ENCODE results near the gene DSC3.
A peak's percentile ranks its signal among the peaks of the same experiment; 100 is the strongest.

DSC3 gene

DNA sequence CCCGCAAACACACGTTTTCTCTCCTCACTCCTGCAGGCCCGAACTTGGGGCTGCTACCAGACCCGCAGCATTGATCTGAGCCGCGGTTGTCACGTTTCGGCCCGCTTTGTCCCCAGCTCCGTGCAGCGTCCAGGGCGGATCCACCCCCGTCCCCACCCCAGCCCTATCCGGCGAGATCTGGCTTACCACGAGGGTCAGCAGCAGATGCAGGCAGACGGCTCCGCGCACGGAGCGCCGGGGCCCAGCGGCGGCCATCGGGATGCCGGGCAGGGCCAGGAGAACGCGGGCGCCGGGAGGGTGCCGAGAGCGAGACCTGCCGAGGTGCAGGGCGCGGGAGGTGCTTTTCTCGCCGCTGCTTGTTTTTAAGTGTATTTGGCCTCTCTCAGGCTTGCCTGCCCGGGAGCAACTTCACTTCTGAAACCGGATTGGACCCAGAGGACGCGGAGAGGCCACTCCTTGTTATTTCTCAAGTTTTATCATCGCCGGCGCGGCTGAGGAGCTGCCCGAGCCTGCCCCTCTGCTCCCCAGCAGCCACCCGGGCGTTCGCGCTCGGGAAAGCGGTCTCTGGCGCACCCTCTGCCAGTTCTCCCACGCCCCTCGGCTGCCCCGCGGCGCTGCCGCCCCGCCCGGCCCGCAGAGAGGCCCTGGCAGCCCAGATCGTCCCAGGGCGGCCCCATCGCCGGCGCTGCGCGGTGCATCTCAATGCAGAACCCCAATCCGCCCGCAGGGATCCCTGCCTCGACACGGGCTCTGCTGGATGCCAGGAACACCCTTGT, at the start of gene DSC3:
Gene DSC3, minus strand, starts transcription at position 337 of the 776 bp plus-strand sequence. Its CDS starts 82 bp downstream, at position 255.
- no peak for DNase-seq

DNA sequence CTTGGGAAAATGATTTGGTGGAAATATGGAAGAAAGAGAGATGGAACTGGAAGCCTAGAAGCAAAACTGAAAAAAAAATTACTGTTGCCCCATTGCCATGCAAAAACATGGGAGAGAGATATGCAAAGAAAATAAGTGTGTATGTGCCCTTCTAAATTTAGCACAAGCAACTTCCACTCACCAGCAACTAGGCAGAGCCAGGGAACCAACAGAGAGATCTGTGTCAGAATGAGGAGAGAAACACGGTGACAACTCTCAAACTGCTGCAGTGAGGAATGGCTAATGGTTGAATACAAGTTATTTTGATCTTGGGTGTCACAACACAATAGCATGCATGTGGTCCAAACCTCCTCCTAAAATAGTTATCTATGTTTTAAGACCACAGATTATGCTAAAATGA, 48.8 kb upstream of the DSC3 start:
- DNase-seq = no peak

DNA sequence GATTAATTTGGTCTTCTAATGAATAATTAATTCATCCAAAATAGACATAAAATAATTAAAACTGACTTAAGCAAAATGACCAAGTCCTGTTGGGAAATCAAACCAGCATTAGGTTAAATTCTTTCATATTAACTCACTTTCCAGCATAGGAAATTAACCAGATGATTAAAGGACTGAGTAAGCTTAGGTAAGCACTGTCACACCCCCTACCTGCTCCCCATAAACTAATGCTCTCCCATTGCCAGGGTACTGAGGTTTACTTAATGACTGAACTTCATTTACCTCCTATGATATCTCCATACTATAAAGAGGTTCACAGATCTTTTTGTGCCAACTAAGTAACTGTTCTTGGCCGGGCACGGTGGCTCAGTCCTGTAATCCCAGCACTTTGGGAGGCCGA, 46.0 kb upstream of the DSC3 start:
- DNase-seq = no peak

DNA sequence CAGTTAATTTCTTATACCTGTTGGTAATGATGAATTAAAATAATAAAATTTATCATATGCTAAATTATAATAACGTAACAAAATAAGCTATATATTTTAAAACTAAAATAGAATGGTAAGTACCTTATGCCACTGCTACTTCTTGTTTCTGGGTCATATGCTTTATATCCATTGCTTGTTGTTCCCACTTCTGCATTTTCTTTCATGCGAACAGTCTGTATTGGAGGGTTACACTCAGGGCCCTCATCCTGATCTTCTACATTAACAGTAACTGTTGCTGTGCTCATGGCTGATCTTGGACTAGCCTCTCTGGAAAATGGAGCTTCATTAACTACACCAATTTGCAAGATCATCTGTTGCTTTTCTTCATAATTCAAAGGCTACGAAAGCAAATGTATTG, 37.4 kb upstream of the DSC3 start:
- DNase-seq = peak; percentile 37

DNA sequence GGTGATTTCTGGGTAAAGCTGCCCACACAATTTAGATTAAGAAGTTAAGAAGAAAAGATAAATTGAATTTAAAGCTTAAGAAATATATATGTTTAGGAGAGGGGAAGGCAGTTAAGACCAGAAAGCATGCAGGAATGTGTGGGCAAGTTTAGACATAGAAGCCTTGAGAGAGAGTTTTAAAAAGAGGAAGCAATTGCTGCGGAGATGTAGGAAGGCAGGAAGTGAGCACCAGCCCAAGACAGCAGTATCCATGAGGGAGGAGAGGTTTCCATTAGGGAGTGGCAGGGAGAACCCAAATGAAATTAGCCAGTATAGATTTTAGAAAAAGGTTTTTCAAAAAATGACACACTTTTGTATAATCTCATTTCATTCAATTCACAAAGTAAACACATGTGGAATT, 35.3 kb upstream of the DSC3 start:
- peak; percentile 39 for DNase-seq

DNA sequence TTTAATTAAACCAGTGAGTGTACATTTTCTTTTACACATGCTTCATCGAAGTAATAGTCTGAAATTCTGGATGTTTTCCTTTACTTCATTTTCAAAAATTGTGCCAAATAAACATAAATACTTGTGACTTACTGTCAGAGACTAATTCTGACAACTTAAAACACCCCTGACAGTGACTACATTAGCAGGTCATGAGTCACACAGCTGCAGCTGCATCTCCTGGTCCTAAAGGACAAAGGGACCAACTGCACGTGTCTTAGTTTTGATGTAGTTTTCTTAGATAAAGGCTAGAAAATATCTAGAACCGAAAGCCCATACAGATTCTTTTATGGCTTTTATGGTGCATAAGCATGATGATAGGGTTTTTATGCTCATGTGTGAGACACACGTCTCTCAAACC, 29.6 kb upstream of the DSC3 start:
- no peak for DNase-seq

DNA sequence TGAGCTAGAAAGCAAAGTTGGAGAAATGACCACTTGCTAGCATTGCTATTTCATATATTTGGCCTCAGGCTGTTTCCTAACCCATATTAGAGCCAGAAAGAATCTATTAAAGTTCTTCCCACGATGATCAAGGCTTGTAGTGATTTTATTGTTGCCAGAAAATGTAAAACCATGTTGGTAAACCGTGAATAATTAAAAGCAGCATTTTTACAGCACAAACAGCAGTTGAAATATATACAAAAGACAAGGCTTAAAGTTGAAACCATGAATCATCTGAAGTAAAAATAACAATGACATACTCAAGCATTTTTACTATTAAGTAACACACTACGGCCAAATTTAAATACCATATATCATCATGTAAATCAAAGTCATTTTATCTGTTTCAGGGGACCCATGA, 27.7 kb upstream of the DSC3 start:
- DNase-seq = no peak

DNA sequence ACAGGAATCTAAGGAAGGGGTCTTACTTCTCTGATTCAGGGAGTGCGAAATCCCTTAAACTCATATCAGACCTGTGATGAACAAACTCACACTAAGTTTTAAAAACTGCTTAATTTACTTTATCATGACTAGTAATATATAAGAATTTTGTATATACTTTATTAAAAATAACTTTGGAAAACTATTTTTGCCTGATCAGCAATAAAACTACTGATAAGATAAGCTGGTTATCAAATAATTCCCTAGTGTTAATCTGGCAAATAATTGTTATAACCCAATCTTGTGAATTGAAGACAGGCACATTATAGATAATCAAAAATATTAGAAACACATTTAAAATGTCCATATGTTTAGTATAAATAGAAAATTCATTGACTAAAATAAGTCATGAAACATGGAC, 23.7 kb upstream of the DSC3 start:
- DNase-seq = no peak

DNA sequence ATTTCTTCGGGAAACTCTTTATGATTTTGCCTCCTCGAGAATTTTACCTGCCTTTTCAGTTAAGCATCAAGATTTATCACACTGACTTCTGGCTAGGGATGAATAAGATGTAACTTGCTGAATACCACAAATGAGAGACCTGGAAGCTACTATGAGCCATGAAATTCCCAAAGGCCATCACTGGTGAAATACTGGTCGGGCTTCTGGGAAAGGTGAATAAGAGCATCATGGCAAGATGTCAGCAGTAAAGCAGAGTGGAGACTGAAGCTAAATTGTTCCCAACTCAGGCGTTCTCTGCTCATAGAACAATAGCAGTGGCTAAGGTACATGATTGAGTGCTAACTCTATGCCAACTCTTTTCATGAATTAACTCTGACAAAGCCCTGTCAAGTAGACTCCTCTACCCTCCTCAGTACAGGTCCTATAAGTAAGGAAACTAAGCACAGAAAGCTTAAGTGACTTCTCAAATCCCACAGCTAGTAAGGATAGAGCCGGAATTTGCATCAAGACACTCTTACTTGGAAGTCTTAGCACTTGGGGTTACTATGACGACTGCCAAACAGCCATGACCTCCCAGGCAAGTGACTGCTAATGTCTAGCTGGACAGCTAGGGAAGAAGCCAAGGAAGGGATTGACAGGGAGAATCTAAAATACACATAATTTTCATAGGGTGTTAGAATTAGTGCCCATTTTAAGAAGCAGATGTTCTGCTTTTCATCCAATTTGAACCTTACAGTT, 22.7 kb upstream of the DSC3 start:
- no peak for DNase-seq

DNA sequence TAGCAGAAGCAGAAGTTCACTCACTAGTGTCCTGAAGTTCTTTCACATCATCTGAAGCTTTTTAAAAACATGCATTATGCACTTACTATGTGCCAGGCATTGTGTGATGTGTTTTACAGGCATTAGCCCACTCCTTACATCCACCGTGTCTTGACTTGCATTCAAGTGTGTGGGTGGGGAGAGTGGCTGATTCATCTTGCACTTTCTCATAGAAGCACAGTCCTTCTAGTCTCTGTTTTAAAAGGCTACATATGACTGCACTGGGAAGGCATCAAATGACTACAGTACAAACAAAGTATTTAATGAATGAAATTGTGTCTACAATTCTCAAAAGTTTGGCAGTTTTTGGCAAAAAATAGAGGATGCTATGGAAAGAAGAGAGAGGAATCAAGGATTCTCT, 21.6 kb upstream of the DSC3 start:
- DNase-seq = no peak

DNA sequence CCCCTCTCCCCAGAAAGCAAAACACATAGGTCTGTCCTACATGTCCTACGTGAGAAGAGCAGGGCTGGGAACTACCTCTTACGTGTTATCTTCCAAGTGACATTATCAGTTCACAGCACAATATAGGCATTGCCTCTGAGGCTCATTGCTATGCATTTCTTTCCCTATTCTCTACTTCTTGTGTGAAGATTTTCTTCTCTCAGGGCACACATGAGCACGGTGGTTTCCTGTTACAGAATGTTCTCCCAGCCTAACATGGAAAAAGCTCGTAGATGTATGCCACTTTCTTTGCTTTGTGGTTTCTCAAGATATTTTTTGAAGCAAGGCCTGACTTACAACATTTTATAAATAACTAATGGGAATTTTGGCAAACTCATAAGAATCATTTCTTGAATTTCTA, 19.4 kb upstream of the DSC3 start:
- DNase-seq = no peak

DNA sequence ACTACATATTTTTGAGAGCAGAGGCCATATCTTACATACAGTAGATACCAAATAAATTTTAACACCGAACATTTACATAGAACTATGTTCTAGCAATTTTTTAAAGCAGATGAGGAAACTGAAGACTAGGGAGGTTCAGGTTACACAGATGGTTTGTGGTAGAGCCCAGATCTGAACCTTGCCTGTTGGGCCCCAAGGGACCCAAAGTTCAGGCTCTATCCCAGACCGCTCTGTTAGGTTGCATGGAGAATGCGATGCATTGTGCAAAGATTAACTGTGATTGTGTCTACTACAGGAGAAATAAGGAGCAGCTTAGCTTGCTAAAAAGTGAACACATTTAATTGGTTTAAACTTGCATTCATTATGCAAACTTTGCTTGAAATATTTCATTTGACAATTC, 16.4 kb upstream of the DSC3 start:
- no peak for DNase-seq

DNA sequence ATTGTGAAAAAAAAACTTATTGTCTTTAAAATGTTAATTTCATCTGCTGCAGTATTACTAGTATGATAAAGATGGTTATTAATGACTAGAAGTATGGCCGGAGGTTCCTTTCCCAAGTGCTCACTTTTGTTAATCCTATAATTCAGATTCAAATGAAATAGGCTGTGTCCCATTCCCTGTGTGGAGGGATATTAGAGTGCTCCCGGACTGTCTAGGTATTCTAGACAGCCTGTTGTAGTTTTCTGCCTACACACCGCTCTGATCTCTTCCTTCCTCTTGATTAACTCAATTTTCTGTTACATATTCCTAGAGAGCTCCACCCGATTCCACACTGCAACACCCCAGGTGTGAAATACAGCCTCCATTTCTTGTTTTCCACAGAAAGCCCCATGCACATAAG, 15.4 kb upstream of the DSC3 start:
- DNase-seq = no peak

DNA sequence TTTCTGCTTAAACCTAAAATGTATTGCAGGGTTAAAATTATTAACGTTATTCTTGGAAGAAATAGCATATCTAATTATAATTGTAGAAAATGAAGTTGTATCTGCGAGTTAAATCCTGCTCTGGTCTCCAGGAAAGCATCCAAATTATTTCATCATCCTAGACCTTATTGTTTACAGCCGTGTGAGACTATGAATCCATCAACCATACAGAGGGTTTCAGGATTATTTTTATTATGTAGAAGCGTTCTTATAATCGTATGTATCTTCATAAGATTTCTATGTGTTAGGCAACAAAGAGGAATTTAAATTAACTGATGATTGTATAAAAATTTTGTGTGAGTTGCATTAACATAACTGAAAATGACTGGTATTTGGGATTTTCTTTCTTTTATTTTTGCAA, 14.5 kb upstream of the DSC3 start:
- DNase-seq = no peak

DNA sequence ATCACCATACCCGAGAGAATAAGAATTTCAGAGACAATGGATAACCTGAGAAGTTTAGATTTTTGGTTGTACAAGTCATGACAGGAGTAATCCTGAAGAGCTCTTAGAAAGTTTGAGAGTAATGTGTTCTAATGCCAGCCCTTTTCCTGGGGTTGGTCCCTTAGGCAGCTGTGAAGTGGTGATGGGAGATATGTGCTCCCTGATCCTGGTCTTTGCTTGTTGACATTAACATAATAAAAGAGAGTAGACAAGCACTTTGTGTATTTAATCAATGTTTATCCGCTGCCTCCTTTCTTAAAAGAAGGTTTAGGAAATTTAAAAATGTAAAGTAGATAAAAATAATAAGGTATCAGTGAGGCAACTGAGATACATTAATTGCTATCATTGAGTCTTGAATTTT, 13.8 kb upstream of the DSC3 start:
- no peak for DNase-seq

DNA sequence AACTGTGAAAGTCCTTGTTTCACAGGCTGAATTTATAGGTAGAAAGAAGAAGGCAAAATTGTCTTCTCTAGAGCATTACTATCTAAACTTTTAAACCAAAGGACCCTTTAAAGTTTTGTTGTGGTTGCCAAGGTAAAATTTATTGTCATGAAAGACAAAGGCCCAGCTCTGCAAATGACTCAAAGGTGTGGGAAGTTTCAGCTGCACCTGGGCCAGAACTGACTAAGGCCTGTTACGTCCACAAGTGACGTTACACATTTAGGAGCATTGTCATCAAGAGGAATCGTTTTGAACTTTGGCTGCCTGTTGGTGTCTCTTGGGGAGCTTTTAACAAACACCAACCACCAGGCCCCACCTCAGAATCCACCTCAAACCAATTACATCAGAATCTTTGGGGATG, 8.1 kb upstream of the DSC3 start:
- DNase-seq = no peak

DNA sequence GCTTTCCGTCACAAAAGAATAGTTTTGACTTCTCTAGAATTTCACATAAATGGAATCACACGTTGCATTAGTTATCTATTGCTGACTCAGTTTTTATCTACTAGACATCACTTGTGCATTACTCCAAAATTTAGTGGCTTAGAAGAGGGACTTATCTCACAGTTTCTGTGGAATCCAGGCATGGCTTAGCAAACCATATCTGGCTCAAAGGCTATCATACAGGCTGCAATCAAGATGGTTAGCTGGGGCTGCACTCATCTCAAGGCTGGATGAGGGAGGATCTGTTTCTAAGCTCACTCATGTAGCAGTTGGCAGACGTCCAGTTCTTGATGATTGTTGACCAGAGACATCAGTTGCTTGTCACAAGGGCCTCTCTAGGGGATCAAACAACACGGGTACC, 6.6 kb upstream of the DSC3 start:
- no peak for DNase-seq

DNA sequence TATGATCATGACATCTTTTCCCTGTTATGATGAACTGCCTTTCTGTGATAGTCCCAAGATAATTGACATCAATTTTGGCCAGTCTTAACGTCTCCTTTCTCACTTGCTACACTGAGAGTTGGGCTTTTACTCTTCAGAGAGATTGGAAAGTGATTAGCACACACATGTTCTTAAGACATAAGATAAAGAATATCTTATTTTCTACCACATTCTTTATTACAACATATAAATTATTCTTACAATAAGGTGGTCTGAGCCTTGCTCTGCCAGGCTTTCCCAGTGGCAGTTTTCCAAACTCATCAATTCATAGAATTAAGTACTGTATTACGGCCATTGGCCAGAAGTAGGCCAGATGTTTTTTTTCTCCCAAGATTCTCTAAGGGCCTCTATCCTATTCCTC, 5.7 kb upstream of the DSC3 start:
- no peak for DNase-seq

DNA sequence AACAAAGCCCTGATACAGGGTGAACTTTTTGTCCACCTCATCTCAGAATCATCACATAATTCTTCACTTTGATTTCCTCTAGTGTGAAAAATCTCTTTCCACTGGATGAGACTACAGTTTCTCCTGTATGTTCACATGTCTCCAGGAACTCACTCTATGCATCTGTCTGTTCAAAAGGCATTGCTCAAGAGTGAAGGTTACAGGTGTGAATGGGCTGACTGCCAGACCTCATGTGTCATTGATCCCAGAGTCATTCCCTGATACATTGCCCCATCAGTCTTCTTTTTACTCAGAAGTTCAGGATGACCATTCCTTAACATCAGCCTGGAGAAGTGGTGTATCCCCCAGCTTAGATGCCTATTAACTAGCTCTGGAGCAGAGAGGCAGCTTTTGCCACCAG, 4.4 kb upstream of the DSC3 start:
- no peak for DNase-seq

DNA sequence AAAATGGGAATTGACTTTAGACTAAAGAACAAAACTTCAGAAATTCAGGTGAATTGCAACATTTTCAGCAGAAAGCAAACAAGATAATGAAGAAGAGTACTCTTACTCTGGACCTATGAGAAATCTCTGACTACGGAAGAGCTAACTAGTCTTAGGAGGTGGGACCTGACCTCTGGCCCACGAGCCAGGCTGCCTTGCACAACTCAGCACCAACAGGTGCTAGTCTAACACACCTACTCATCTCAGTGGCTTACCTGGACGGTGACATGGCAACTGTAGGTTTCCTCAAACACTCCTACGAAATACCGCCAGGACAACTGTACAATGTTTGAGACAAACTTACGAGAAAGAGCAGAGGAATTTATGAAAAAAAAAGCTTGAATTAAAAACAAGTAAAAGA, 3.1 kb upstream of the DSC3 start:
- no peak for DNase-seq

DNA sequence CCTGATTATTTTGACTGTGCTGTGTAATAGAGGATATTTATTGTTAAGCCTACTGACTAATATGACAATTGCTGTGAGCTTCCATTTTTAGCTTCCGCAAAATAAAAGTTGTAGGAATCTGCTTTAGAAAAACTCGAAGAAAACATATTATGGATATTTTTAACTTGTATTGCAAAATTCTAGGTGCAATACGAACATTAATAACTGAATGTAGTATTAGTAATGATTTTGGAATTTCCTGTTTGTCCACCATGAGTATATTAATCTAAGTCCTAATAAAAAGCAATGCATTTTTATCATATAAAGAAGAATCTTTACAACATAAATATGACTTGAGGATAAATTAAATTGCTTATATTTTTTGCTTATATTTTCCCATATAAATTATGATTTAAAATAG, 2.4 kb upstream of the DSC3 start:
- no peak for DNase-seq

DNA sequence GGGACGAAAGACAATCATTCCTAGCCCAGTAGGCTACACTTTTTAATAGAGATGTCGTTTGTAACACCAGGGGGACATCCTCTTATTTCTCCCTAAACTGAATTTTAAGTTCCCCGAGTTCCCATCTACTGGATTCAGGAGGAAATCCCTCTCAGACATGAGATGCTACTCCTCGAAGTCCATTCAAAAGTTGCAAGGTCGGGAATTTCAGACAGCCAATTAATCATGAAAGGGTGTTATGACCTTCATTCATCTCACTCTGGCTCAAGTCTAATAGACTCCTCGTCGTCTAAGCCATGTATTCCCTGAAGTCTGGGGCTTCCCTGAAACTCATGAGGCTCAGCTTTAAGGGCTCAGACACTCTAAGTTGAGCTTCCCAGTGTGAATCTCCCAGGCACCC, 1.2 kb upstream of the DSC3 start:
- DNase-seq = no peak

DNA sequence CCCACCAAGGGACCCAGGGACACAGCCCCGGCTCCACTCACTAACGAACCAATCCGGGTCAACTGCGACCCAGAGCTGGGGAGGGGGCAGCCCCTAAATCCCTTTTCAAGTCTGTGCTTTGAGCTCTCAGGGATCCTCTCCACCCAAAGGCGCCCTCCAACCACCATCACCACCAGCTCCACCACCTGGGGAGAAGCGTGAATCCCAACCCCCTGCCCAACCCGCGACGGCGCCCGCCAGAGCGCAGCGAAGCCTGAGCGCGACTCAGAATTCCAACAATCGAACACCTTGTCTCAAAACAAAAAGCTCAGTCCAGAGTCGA, 497 bp downstream of the DSC3 start:
- DNase-seq = no peak

DNA sequence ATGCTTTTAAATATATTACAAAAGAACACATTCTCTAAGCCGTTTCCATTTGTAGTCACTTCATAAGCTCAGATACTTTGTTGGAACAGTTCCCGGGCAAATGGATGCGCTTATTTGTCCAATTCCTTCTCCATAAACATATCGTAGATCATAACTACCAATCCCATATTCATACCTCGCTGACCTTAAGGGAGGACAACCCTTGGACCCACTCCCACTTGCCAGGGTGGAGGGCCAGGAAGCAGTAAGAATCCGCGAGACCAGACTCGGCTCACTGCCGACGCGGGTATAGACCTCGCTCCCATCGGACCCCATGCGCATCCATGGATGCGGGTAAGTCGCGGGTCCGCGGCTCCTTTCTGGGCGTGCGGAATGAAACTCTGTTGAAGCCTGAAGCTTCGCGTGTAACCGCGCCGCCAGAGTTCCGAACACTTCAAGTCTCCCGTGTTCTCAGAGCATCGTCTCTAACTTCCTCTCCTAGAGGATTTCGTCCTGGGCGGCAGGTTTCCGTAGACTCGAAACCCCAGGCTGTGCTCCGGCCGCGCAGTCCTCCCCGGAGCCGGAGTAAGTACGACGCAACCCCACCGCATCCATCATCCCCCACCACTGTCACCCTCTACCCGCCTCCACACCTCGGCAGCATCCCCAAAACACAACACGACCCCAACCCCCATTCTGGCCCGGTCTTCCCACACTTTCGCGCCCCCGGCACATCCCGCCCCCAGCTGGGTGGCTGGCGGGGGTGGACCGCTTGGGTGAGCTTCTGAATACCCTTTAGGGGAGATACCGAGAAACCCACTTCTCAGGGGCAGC, 1.1 kb downstream of the DSC3 start:
- DNase-seq = no peak

All from suppressor macrophage treated with lipopolysaccharide for 4 hours (primary cell).